H9 (cell line): ENCODE measurements around the gene F7. TPM values are rescaled to one million over a fixed set of nuclear protein-coding genes. Genes with fewer than 3 reads are reported as not detected.

Source experiments
- DNase-seq: peaks from one replicate; pipeline ENCODE4 v3.0.0-alpha.2; 2017
- H2AFZ ChIP-seq: one replicate; pipeline ENCODE4 v1.6.1; 2013; ENCODE audit warnings: mild to moderate bottlenecking, low read length, control low read depth, moderate library complexity
- H2AK5ac ChIP-seq: 2 replicates; pipeline ENCODE4 v1.6.1; 2013; ENCODE audit warnings: low read length, control low read depth, mixed read lengths; ENCODE audit not compliant: insufficient read length
- H2BK120ac ChIP-seq: one replicate; pipeline ENCODE4 v1.6.1; 2013; ENCODE audit warnings: low read depth, mild to moderate bottlenecking, low read length, control low read depth, inconsistent platforms; ENCODE audit not compliant: poor library complexity, severe bottlenecking
- H2BK12ac ChIP-seq: 2 replicates; pipeline ENCODE4 v1.6.1; 2013; ENCODE audit warnings: low read length, control low read depth, mixed read lengths, low read depth; ENCODE audit not compliant: insufficient read length
- H2BK15ac ChIP-seq: 2 replicates; pipeline ENCODE4 v1.6.1; 2013; ENCODE audit warnings: low read depth, low read length, control low read depth
- H2BK20ac ChIP-seq: one replicate; pipeline ENCODE4 v1.6.1; 2013; ENCODE audit warnings: low read depth, mild to moderate bottlenecking, low read length, control low read depth, inconsistent platforms; ENCODE audit not compliant: poor library complexity, severe bottlenecking
- H2BK5ac ChIP-seq: 2 replicates; pipeline ENCODE4 v1.6.1; 2013; ENCODE audit warnings: low read length, control low read depth, mixed read lengths; ENCODE audit not compliant: insufficient read length
- H3K14ac ChIP-seq: 2 replicates; pipeline ENCODE4 v1.6.1; 2013; ENCODE audit warnings: low read length, control low read depth; ENCODE audit not compliant: insufficient read depth
- H3K18ac ChIP-seq: 2 replicates; pipeline ENCODE4 v1.6.1; 2013; ENCODE audit warnings: low read depth, mild to moderate bottlenecking, mixed read lengths, low read length, control low read depth; ENCODE audit not compliant: insufficient read length
- H3K23ac ChIP-seq: 2 replicates; pipeline ENCODE4 v1.6.1; 2013; ENCODE audit warnings: low read length, control low read depth, mixed read lengths, low read depth; ENCODE audit not compliant: insufficient read length
- H3K23me2 ChIP-seq: 2 replicates; pipeline ENCODE4 v1.6.1; 2013; ENCODE audit warnings: low read depth, mild to moderate bottlenecking, mixed read lengths, low read length, control low read depth; ENCODE audit not compliant: insufficient read length, poor library complexity, severe bottlenecking
- H3K27ac ChIP-seq: 2 replicates; pipeline ENCODE4 v1.5.1; 2013; ENCODE audit warnings: low read length, control low read depth, mixed read lengths, low read depth; ENCODE audit not compliant: insufficient read length
- H3K27me3 ChIP-seq: 2 replicates; pipeline ENCODE4 v1.6.1; 2013; ENCODE audit warnings: low read length, control low read depth, inconsistent platforms; ENCODE audit not compliant: insufficient read depth
- H3K4ac ChIP-seq: 2 replicates; pipeline ENCODE4 v1.6.1; 2013; ENCODE audit warnings: low read depth, mild to moderate bottlenecking, control low read depth, inconsistent platforms, low read length, moderate library complexity
- H3K4me1 ChIP-seq: 2 replicates; pipeline ENCODE4 v1.6.1; 2013; ENCODE audit warnings: low read length, control low read depth, inconsistent platforms; ENCODE audit not compliant: insufficient read depth
- H3K4me2 ChIP-seq: 2 replicates; pipeline ENCODE4 v1.6.1; 2013; ENCODE audit warnings: low read length, control low read depth, mixed read lengths; ENCODE audit not compliant: insufficient read length, insufficient read depth
- H3K56ac ChIP-seq: 2 replicates; pipeline ENCODE4 v1.6.1; 2013; ENCODE audit warnings: low read depth, mild to moderate bottlenecking, mixed read lengths, low read length, control low read depth; ENCODE audit not compliant: insufficient read length
- H3K79me1 ChIP-seq: 2 replicates; pipeline ENCODE4 v1.6.1; 2013; ENCODE audit warnings: low read depth, mild to moderate bottlenecking, moderate library complexity, low read length, control low read depth, inconsistent platforms; ENCODE audit not compliant: insufficient read depth, poor library complexity, severe bottlenecking
- H3K79me2 ChIP-seq: 2 replicates; pipeline ENCODE4 v1.6.1; 2013; ENCODE audit warnings: low read length, control low read depth, inconsistent platforms; ENCODE audit not compliant: insufficient read depth
- H3K9ac ChIP-seq: 2 replicates; pipeline ENCODE4 v1.6.1; 2013; ENCODE audit warnings: low read length, control low read depth, mixed read lengths; ENCODE audit not compliant: insufficient read length; ENCODE audit errors: extremely low read depth
- H3K9me3 ChIP-seq: one replicate; pipeline ENCODE4 v1.6.1; 2013; ENCODE audit warnings: low read depth, low read length, inconsistent platforms; ENCODE audit not compliant: control insufficient read depth
- H3T11ph ChIP-seq: one replicate; pipeline ENCODE4 v1.6.1; 2013; ENCODE audit warnings: mild to moderate bottlenecking, low read length, control low read depth, inconsistent platforms
- H4K20me1 ChIP-seq: one replicate; pipeline ENCODE4 v1.6.1; 2013; ENCODE audit not compliant: control insufficient read depth, insufficient read length, insufficient read depth
- H4K5ac ChIP-seq: 2 replicates; pipeline ENCODE4 v1.6.1; 2013; ENCODE audit warnings: low read depth, mild to moderate bottlenecking, mixed read lengths, low read length, control low read depth; ENCODE audit not compliant: insufficient read length
- H4K8ac ChIP-seq: replicated peaks from 2 replicates; pipeline ENCODE4 v1.6.1; 2013; ENCODE audit warnings: low read length, control low read depth, mixed read lengths, low read depth; ENCODE audit not compliant: insufficient read length
- H4K91ac ChIP-seq: 2 replicates; pipeline ENCODE4 v1.6.1; 2013; ENCODE audit warnings: low read depth, mild to moderate bottlenecking, moderate library complexity, mixed read lengths, low read length, control low read depth; ENCODE audit not compliant: insufficient read length
- H3K27ac Mint-ChIP-seq, 3 experiments: 2 replicates in 2 of 3; 3 replicates in 1 of 3; pipeline ENCODE4 v1.8.0; 2020 to 2021; ENCODE audit warnings: mixed read lengths in 3 of 3, mild to moderate bottlenecking in 1 of 3, moderate library complexity in 1 of 3
- H3K27me3 Mint-ChIP-seq: 2 replicates; pipeline ENCODE4 v1.8.0; 2021; ENCODE audit warnings: low read depth, mild to moderate bottlenecking, moderate library complexity, mixed read lengths
- H3K36me3 Mint-ChIP-seq, 3 experiments: 2 replicates in 2 of 3; 3 replicates in 1 of 3; pipeline ENCODE4 v1.8.0; 2020 to 2021; ENCODE audit warnings: low read depth in 3 of 3, mixed read lengths in 3 of 3; ENCODE audit not compliant: insufficient read depth in 1 of 3
- H3K4me1 Mint-ChIP-seq, 2 experiments: 2 replicates each; pipeline ENCODE4 v1.8.0; 2020; ENCODE audit warnings: mixed read lengths in 2 of 2
- H3K4me3 Mint-ChIP-seq, 2 experiments: 2 replicates in 1 of 2; 3 replicates in 1 of 2; pipeline ENCODE4 v1.8.0; 2020 to 2021; ENCODE audit warnings: mild to moderate bottlenecking in 2 of 2, mixed read lengths in 2 of 2, moderate library complexity in 1 of 2
- H3K9me3 Mint-ChIP-seq, 2 experiments: 2 replicates in 1 of 2; 3 replicates in 1 of 2; pipeline ENCODE4 v1.8.0; 2020; ENCODE audit warnings: mild to moderate bottlenecking in 2 of 2, mixed read lengths in 2 of 2, moderate library complexity in 1 of 2
- WGBS: extraction: QIAGEN DNeasy Blood & Tissue Kit; methylation state at CpG from one replicate; pipeline ENCODE4 v1.1.7; 2013; ENCODE audit warnings: missing lambda C conversion rate, low lambda C conversion rate, mixed read lengths; ENCODE audit not compliant: insufficient read length; ENCODE audit errors: extremely low coverage; 5-methylcytosine and 5-hydroxymethylcytosine counted together
- total RNA-seq: library from RNA; stranded (reverse); gene quantifications from 2 replicates; pipeline ENCODE4 v1.2.1, GENCODE V29; 2021
- TF ChIP-seq, protein P1 (sequence below): fragments of 200-600 bp; sonication (generic); conservative IDR thresholded peaks from 3 replicates; pipeline ENCODE4 v1.8.0; 2021; ENCODE audit warnings: antibody characterized with exemption, mild to moderate bottlenecking

Gene F7
- total RNA-seq, 1 experiment from 2014 or later: 0.81 TPM

GRCh38 chr13:113058129-113058987 lies 47.2 kb upstream of the F7 start:
- Histone ChIP-seq H3K9me3 (no peaks in the 10 kb centered on the region), H4K5ac (no peak overlapping the region), H3K23me2 (no peaks in the 10 kb centered on the region), H2BK20ac (no peak overlapping the region), H2AFZ (no peak overlapping the region), H3K56ac (no peak overlapping the region), H3K18ac (no peak overlapping the region), H3K79me1 (no peaks in the 10 kb centered on the region), H3K4me1 (no peaks in the 10 kb centered on the region; the same call in 1 of the 2 replicates), H2BK5ac (no peak overlapping the region), H3K79me2 (no peaks in the 10 kb centered on the region), H2BK15ac (no peak overlapping the region), H2BK12ac (no peak overlapping the region), H3T11ph (no peak overlapping the region), H4K8ac (no peak overlapping the region), H3K4me2 (no peak overlapping the region), H2BK120ac (no peak overlapping the region), H3K23ac (no peak overlapping the region), H4K91ac (no peak overlapping the region), H2AK5ac (no peak overlapping the region), H3K27ac (no peak overlapping the region), H3K14ac (no peak overlapping the region), H3K4ac (no peak overlapping the region), H3K9ac (no peak overlapping the region), H3K27me3 (no peaks in the 10 kb centered on the region), H4K20me1 (peaks cover 5% of the 10 kb centered on the region)
- H3K9me3 Mint-ChIP-seq: no peaks in the 10 kb centered on the region
- no peak for DNase-seq
- H3K36me3 Mint-ChIP-seq: no peaks in the 10 kb centered on the region
- WGBS: no CpG with 5 or more reads among the region's 21 CpGs
- no peaks in the 10 kb centered on the region; the same call in 1 of the 2 replicates for H3K27me3 Mint-ChIP-seq
- H3K27ac Mint-ChIP-seq: no peak overlapping the region
- H3K4me3 Mint-ChIP-seq: no peak overlapping the region
- peaks cover 5 to 9% of the 10 kb centered on the region in 2 experiments for H3K4me1 Mint-ChIP-seq
- TF ChIP-seq, protein P1, sequence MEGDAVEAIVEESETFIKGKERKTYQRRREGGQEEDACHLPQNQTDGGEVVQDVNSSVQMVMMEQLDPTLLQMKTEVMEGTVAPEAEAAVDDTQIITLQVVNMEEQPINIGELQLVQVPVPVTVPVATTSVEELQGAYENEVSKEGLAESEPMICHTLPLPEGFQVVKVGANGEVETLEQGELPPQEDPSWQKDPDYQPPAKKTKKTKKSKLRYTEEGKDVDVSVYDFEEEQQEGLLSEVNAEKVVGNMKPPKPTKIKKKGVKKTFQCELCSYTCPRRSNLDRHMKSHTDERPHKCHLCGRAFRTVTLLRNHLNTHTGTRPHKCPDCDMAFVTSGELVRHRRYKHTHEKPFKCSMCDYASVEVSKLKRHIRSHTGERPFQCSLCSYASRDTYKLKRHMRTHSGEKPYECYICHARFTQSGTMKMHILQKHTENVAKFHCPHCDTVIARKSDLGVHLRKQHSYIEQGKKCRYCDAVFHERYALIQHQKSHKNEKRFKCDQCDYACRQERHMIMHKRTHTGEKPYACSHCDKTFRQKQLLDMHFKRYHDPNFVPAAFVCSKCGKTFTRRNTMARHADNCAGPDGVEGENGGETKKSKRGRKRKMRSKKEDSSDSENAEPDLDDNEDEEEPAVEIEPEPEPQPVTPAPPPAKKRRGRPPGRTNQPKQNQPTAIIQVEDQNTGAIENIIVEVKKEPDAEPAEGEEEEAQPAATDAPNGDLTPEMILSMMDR: no peak
